LoVo (cell line): ENCODE measurements around the gene AUP1.
"Not testable (repeated sequence)": the region's sequence is repeated elsewhere in the genome, so short reads cannot be mapped to it uniquely, and the experiment has no call there.

Experiments
- DNase-seq: peaks from one replicate; pipeline ENCODE4 v3.0.0-alpha.2; 2016; ENCODE audit warnings: low spot score

The AUP1 gene

GRCh38 chr2:74498500-74499266 lies 30.8 kb downstream of the AUP1 start:
- no peak for DNase-seq

- no peak for DNase-seq
Observed at GRCh38 chr2:74497777-74498499, 31.6 kb downstream of the AUP1 start.

- DNase-seq, result no peak
Observed at GRCh38 chr2:74496997-74497776, 32.3 kb downstream of the AUP1 start.

- no peak for DNase-seq
Observed at GRCh38 chr2:74495440-74495839, 34.1 kb downstream of the AUP1 start.

GRCh38 chr2:74493546-74493945 lies 36.0 kb downstream of the AUP1 start:
- DNase-seq, result no peak

GRCh38 chr2:74491648-74492544 lies 37.6 kb downstream of the AUP1 start:
- no peak for DNase-seq

GRCh38 chr2:74489906-74490305 lies 39.6 kb downstream of the AUP1 start:
- no peak for DNase-seq

GRCh38 chr2:74488643-74489481 lies 40.6 kb downstream of the AUP1 start:
- no peak for DNase-seq

- DNase-seq, result no peak
Observed at GRCh38 chr2:74486141-74486540, 43.4 kb downstream of the AUP1 start.

- DNase-seq, result not testable (repeated sequence)
Observed at GRCh38 chr2:74483675-74484164, 45.8 kb downstream of the AUP1 start.

- peak; percentile 93 for DNase-seq
Observed at GRCh38 chr2:74482801-74483674, 46.5 kb downstream of the AUP1 start, which contains the start of the genes CCDC142 and TTC31. CCDC142 (minus strand) TSS chr2:74482998; CDS start chr2:74482837, 161 bp downstream. TTC31 (plus strand) TSS chr2:74483081; CDS start chr2:74483096, 15 bp downstream.

GRCh38 chr2:74481961-74482800 lies 47.3 kb downstream of the AUP1 start:
- no peak for DNase-seq

GRCh38 chr2:74481431-74481830 lies 48.1 kb downstream of the AUP1 start:
- no peak for DNase-seq
